ENCODE results near the gene IQGAP2.

DNA sequence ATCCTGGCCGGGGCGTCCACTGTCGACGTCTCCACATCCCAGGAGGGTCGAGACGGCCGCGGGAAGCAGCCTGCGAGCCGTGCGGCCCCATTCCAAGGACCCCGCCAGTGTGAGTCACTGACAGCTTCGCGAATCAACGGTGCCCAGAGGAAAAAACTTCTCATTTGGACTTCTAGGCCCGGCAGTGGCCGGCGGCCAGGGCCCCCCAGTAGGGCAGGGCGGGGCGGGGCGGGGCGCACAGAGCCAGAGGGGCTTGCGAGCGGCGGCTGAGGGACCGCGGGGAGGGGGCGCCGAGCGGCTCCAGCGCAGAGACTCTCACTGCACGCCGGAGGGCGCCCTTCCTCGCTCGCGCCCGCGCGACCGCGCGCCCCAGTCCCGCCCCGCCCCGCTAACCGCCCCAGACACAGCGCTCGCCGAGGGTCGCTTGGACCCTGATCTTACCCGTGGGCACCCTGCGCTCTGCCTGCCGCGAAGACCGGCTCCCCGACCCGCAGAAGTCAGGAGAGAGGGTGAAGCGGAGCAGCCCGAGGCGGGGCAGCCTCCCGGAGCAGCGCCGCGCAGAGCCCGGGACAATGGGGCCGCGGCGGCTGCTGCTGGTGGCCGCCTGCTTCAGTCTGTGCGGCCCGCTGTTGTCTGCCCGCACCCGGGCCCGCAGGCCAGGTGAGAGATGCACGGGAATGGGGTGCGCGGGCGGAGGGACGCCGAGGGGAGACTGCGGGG lies 312.8 kb downstream of the IQGAP2 start, which contains the start of gene F2R:
- TF ChIP-seq, protein P1, sequence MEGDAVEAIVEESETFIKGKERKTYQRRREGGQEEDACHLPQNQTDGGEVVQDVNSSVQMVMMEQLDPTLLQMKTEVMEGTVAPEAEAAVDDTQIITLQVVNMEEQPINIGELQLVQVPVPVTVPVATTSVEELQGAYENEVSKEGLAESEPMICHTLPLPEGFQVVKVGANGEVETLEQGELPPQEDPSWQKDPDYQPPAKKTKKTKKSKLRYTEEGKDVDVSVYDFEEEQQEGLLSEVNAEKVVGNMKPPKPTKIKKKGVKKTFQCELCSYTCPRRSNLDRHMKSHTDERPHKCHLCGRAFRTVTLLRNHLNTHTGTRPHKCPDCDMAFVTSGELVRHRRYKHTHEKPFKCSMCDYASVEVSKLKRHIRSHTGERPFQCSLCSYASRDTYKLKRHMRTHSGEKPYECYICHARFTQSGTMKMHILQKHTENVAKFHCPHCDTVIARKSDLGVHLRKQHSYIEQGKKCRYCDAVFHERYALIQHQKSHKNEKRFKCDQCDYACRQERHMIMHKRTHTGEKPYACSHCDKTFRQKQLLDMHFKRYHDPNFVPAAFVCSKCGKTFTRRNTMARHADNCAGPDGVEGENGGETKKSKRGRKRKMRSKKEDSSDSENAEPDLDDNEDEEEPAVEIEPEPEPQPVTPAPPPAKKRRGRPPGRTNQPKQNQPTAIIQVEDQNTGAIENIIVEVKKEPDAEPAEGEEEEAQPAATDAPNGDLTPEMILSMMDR (IDR thresholded peaks at IDR 0.05): peak; percentile 87
- TF ChIP-seq SIN3A (IDR thresholded peaks at IDR 0.05; ENCODE audit: borderline replicate concordance, insufficient read depth, low read depth, low read length) (peak; percentile 64; the same call in 1 of the 2 replicates), TCF7L2 (IDR thresholded peaks at IDR 0.05; ENCODE audit: low read depth, low read length) (no peak)
